Fibroblast of pulmonary artery (primary cell): ENCODE data around the gene TMEM86A.

Experiments used
- DNase-seq: peaks from one replicate; pipeline ENCODE4 v3.0.0-alpha.2; 2010; ENCODE audit warnings: low read depth
- H3K4me3 ChIP-seq: replicated peaks from 2 replicates; pipeline ENCODE4 v1.5.1; 2011; ENCODE audit warnings: low read depth, mild to moderate bottlenecking, control low read depth, low read length, moderate library complexity
- CTCF ChIP-seq: IDR thresholded peaks from 2 replicates; pipeline ENCODE4 v1.5.1; 2011; ENCODE audit warnings: mild to moderate bottlenecking, control low read depth, low read length, inconsistent platforms; ENCODE audit errors: missing control alignments

Gene TMEM86A

GRCh38 chr11:18720091-18720807, 21.7 kb downstream of the TMEM86A start:
- DNase-seq: no peak
- TF ChIP-seq CTCF: no peak
- peak overlapping the region; percentile 62 for H3K4me3 ChIP-seq

- no peak for TF ChIP-seq CTCF
- DNase-seq: peak; percentile 61
- peak overlapping the region; percentile 62 for H3K4me3 ChIP-seq
Observed at GRCh38 chr11:18720808-18721560, 22.4 kb downstream of the TMEM86A start.

GRCh38 chr11:18721561-18722292, 23.1 kb downstream of the TMEM86A start:
- TF ChIP-seq CTCF: peak; percentile 77
- H3K4me3 ChIP-seq: peak overlapping the region; percentile 62
- DNase-seq: peak; percentile 54

DNA sequence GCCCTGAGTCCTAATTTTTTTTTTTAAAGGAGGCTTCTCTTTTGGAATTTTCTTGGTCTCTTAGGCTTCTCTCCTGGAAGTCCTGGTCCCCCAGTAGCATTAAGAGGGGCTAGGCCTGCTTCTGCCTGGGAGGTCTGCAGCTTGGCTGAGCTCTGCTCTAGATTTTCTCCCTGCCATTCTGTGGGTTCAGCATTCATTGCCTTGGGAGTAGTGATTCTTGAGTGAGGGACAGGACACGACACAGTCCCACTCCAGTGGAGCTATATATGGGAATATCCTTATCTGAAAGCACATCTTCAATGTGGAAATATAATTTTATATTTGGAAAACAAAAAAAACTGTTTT, 23.7 kb downstream of the TMEM86A start:
- no peak overlapping the region for H3K4me3 ChIP-seq
- no peak for DNase-seq
- no peak for TF ChIP-seq CTCF

GRCh38 chr11:18723991-18724390, 25.4 kb downstream of the TMEM86A start:
- DNase-seq: no peak
- TF ChIP-seq CTCF: no peak
- no peak overlapping the region for H3K4me3 ChIP-seq

DNA sequence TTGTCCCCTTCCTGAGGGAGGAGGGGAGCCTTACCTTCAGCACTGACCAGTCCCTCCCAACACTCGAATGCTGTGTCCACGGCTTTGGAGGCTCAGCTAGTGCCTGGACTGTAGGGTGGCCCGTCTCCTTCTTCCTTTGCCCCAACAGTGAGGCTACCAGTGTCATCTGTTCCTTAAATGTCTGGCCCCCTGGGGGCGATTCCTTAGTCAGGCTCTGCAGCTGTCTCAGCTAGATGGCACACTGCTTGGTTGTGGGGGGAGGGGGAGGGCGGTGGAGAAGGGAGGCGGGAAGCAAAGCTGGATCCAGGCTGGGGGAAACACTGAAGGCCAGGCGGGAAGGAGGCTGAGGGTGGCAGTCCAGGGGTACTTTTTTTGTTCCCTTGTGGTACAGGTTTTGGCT, 27.5 kb downstream of the TMEM86A start, which contains the start of gene IGSF22:
TSS of gene IGSF22 (minus strand) at position 149 of the 400 bp plus-strand sequence. CDS start 1,952 bp downstream, outside the sequence.
- no peak within 1 kb of the TSS for H3K4me3 ChIP-seq
- no peak for TF ChIP-seq CTCF
- no peak for DNase-seq
